Measurements from ENCODE around the gene ADAP1. TPM values are rescaled to one million over a fixed set of nuclear protein-coding genes. Genes with fewer than 3 reads are reported as not detected.

Gene ADAP1
- total RNA-seq, 1 donor from 2014 or later: 11.9 TPM

DNA sequence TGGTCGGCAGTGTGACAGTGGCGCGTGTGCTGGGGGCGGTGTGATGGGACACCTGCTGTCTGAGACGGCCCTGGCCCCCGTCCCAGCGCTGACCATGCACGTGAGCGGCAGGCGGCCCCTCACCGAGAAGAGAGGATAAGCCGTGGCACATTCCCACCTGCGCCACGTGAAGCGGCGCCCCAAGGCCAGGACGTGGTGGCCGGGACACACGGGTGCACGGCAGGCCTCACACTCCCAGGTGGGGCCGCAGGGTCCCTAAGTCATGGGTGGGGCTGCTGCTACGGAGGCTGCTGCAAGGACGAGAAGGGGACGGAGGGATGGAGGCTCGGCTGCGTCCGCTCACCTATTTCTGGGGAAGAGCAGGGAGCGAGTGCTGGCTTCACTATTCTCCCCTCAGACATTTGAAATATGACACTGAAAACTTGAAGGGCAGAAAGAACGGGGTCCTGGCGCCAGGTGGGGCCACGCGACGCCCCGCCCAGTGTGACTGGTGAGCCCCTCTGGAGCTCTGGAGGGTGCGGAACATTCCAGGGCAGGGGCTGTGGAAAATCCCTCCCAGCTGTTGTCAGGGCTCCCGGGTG, 36.0 kb upstream of the ADAP1 start:
- ChIA-PET POLR2A (interaction anchor here (0.5 to 3.7 kb wide), 2 partner anchors 15 to 150 kb away, joined by 3 to 22 read pairs; partner anchors contain the start of gene COX19), CTCF (interaction anchor here (1.2 to 10.0 kb wide), 2 partner anchors 73 to 187 kb away, joined by 3 to 331 read pairs; no protein-coding TSS in a partner anchor)
- Mint-ChIP-seq H3K36me3 (ENCODE audit: low read depth) (no peaks in the 10 kb centered on the region), H3K4me3 (no peak overlapping the region), H3K4me1 (peaks cover 11% of the 10 kb centered on the region), H3K27me3 (peaks cover 4% of the 10 kb centered on the region), H3K27ac (no peak overlapping the region), H3K9me3 (no peaks in the 10 kb centered on the region)
- ATAC-seq (ENCODE audit: low read depth): no peak
- no peak for DNase-seq
- intact Hi-C loops (cut with micrococcal nuclease): loop anchor here (5.0 kb wide), 3 partner anchors 37 to 152 kb away; partner anchors contain the start of gene GPER1
- TF ChIP-seq CTCF (IDR thresholded peaks at IDR 0.05): no peak

GRCh38 chr7:988963-989529, 34.6 kb upstream of the ADAP1 start:
- no peak overlapping the region for H3K27ac Mint-ChIP-seq
- no peak for TF ChIP-seq CTCF (IDR thresholded peaks at IDR 0.05)
- POLR2A ChIA-PET: interaction anchor here (0.6 to 2.1 kb wide), 2 partner anchors 13 to 19 kb away, joined by 5 to 10 read pairs; partner anchors contain the start of gene COX19
- CTCF ChIA-PET: no interaction called here
- H3K36me3 Mint-ChIP-seq (ENCODE audit: low read depth): no peaks in the 10 kb centered on the region
- DNase-seq: no peak
- intact Hi-C loops (cut with micrococcal nuclease): no loop called here
- no peaks in the 10 kb centered on the region for H3K9me3 Mint-ChIP-seq
- H3K4me3 Mint-ChIP-seq: no peak overlapping the region
- peaks cover 4% of the 10 kb centered on the region for H3K27me3 Mint-ChIP-seq
- peaks cover 6% of the 10 kb centered on the region for H3K4me1 Mint-ChIP-seq
- ATAC-seq (ENCODE audit: low read depth): no peak

GRCh38 chr7:988426-988911, 34.0 kb upstream of the ADAP1 start:
- Mint-ChIP-seq H3K4me1 (peaks cover 6% of the 10 kb centered on the region), H3K27ac (no peak overlapping the region), H3K27me3 (peaks cover 4% of the 10 kb centered on the region), H3K36me3 (ENCODE audit: low read depth) (no peaks in the 10 kb centered on the region), H3K4me3 (no peak overlapping the region), H3K9me3 (no peaks in the 10 kb centered on the region)
- ChIA-PET CTCF (no interaction called here), POLR2A (interaction anchor here (2.1 kb wide), 1 partner anchor 13 kb away, joined by 10 read pairs; the partner anchor contains the start of gene COX19)
- no peak for ATAC-seq (ENCODE audit: low read depth)
- no peak for TF ChIP-seq CTCF (IDR thresholded peaks at IDR 0.05)
- no peak for DNase-seq
- intact Hi-C loops (cut with micrococcal nuclease): no loop called here

DNA sequence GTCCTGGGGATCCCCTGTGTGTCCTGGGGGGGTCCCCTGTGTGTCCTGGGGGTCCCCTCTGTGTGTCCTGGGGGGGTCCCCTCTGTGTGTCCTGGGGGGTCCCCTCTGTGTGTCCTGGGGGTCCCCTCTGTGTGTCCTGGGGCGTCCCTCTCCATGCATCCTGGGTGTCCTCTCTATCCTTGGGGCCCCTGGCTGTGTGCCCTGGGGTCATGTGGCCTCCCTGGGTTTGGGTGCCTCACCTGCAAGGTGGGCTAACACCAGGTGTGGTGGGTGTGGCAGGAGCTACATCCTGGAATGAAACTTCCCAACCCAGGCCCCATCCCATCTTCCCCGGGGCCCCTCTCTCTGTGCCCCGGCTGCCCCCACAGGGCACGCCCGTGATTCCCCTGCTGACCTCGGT, 33.4 kb upstream of the ADAP1 start:
- intact Hi-C loops (cut with micrococcal nuclease): no loop called here
- DNase-seq: no peak
- H3K4me3 Mint-ChIP-seq: no peak overlapping the region
- no peak for ATAC-seq (ENCODE audit: low read depth)
- peaks cover 4% of the 10 kb centered on the region for H3K27me3 Mint-ChIP-seq
- POLR2A ChIA-PET: interaction anchor here (2.1 kb wide), 1 partner anchor 12 kb away, joined by 10 read pairs; the partner anchor contains the start of gene COX19
- CTCF ChIA-PET: no interaction called here
- H3K4me1 Mint-ChIP-seq: peaks cover under 1% of the 10 kb centered on the region
- H3K27ac Mint-ChIP-seq: no peak overlapping the region
- no peak for TF ChIP-seq CTCF (IDR thresholded peaks at IDR 0.05)
- no peaks in the 10 kb centered on the region for H3K36me3 Mint-ChIP-seq (ENCODE audit: low read depth)
- no peaks in the 10 kb centered on the region for H3K9me3 Mint-ChIP-seq
